ENCODE results near the gene OSBPL1A. TPM values are rescaled to one million over a fixed set of nuclear protein-coding genes. Genes with fewer than 3 reads are reported as not detected.

The OSBPL1A gene
- total and polyA plus RNA-seq, 4 donors, result 64.8 to 132 (median 77.3) TPM

DNA sequence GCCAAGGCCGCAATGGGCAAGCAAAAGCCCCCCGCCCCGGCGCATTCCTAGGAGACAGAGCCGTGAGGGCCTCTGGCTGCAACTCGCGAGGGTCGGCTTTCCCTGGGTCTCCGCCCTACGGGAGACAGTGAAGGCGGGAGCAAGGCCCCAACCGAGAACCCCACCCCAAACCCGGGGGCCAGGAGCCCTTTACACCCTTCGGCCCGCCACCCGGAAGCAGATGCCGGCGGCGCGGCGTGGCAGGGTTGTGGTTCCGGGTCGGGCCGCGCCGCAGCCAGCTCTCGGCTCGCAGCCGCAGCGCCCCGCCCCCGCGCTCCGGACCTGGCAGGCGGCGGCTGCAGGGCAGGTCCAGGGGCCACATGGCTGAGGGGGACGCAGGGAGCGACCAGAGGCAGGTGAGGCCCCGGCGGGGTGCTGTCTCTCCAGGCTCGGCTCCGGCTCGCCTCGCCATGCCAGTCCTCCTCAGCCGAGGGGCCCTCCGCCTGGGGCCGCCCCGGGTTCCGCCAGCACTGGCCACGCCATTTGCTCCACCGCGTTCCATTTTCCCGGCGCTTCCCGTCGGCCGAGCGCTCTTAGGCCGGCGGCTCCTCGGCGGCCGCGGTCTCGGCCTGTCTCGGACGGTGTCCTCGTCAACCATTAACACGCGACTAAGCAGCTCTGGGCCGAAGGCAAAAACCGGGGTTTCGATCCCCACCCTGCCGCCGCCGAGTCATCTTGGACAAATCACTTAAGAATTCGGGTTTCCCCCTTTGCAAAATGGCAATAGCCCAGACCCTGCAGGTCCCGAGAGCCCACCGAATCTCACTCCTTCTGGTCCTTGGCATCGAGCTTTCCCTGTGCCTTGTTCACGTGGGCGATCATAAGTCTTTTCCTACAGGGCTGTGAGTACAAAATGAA, 29.0 kb upstream of the OSBPL1A start, which contains the start of gene IMPACT:
Gene IMPACT (plus strand): TSS at position 273 of the 897 bp plus-strand sequence. CDS start 87 bp downstream, at position 360.
- Histone ChIP-seq H3K4me3 (ENCODE audit: low read depth, low read length) (peak within 1 kb of the TSS; percentile 90), H3K27ac (ENCODE audit: low read depth, low read length) (peak within 1 kb of the TSS; percentile 85), H3K27me3 (ENCODE audit: control insufficient read depth, insufficient read depth, low read length) (peaks cover 7% of the 10 kb centered on the region), H3K9me3 (ENCODE audit: control insufficient read depth, insufficient read depth, low read length) (no peaks in the 10 kb centered on the region), H3K36me3 (ENCODE audit: control insufficient read depth, insufficient read depth, low read length) (peaks cover 4% of the 10 kb centered on the region), H3K4me1 (ENCODE audit: control insufficient read depth, insufficient read depth, low read length) (peaks cover 7% of the 10 kb centered on the region)
- WGBS (ENCODE audit: insufficient coverage), result under 1% methylated on average over 79 of the region's 82 CpGs
- DNase-seq (ENCODE audit: low read depth in 4 of 6, low spot score in 6 of 6), result peak; percentile 62 to 96 (median 78)

DNA sequence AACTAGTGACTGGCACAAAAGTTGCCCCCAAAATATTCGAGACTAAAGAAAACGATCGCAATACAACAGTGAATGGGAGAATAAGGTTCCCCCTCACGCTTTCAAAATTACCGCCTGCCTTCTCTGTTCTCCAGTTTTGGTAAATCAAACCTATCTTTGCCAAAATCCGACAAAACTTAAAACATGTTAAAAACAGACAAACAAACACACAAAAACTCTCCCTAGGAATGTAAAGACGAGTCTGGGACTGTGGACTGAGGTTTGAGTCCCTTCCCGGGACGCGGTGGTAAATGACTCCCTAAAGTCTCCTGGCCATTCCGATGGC, 28.4 kb upstream of the OSBPL1A start:
- Histone ChIP-seq H3K4me1 (ENCODE audit: control insufficient read depth, insufficient read depth, low read length) (peaks cover 7% of the 10 kb centered on the region), H3K4me3 (ENCODE audit: low read depth, low read length) (peak overlapping the region; percentile 90), H3K27me3 (ENCODE audit: control insufficient read depth, insufficient read depth, low read length) (peaks cover 7% of the 10 kb centered on the region), H3K9me3 (ENCODE audit: control insufficient read depth, insufficient read depth, low read length) (no peaks in the 10 kb centered on the region), H3K36me3 (ENCODE audit: control insufficient read depth, insufficient read depth, low read length) (no peaks in the 10 kb centered on the region), H3K27ac (ENCODE audit: low read depth, low read length) (peak overlapping the region; percentile 85)
- DNase-seq (ENCODE audit: low read depth in 4 of 6, low spot score in 6 of 6), result no peak
- 28% methylated on average over 8 of the region's 11 CpGs for WGBS (ENCODE audit: insufficient coverage)

DNA sequence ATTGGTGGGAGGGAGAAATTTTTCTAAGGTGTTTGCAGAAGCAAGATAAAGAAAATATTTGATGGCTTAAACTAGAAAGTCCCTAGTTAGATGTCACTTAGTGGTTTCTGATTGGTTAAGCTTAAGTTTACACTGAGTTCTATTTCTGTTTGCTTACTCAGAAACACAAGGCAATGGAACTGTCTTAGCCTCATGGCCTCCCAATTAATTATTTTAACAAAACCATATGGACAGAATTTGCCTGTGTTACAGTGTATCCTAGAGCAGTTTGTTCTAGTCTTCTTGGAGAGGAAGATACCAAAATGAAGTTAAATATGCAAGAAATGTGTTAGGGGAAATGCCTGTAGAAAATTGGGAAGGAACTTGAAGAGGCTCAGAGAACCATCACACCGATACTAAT, 24.2 kb upstream of the OSBPL1A start:
- Histone ChIP-seq H3K9me3 (ENCODE audit: control insufficient read depth, insufficient read depth, low read length) (no peaks in the 10 kb centered on the region), H3K27ac (ENCODE audit: low read depth, low read length) (no peak overlapping the region), H3K4me3 (ENCODE audit: low read depth, low read length) (no peak overlapping the region), H3K4me1 (ENCODE audit: control insufficient read depth, insufficient read depth, low read length) (peaks cover 3% of the 10 kb centered on the region), H3K36me3 (ENCODE audit: control insufficient read depth, insufficient read depth, low read length) (no peaks in the 10 kb centered on the region), H3K27me3 (ENCODE audit: control insufficient read depth, insufficient read depth, low read length) (peaks cover 18% of the 10 kb centered on the region)
- DNase-seq (ENCODE audit: low read depth in 4 of 6, low spot score in 6 of 6), result no peak
- no CpG with 5 or more reads among the region's 1 CpG for WGBS (ENCODE audit: insufficient coverage)

DNA sequence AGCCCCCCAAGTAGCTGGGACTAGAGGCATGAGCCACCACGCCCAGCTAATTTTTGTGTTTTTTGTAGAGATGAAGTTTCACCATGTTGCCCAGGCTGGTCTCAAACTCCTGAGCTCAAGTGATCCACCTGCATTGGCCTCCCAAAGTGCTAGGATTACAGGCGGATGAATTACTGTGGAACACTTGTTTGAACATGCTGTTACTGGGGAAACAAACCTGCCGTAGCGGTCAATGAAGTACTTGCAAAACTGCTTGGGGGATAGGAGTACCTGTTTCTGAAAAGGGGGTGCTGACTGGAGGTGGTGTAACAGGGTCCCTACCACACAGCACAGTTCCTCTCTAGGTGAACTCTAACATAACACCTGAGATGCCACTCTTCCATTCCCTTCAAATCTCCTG, 22.9 kb upstream of the OSBPL1A start:
- H3K36me3 ChIP-seq (ENCODE audit: control insufficient read depth, insufficient read depth, low read length), result no peaks in the 10 kb centered on the region
- 100% methylated on average over 1 of the region's 4 CpGs for WGBS (ENCODE audit: insufficient coverage)
- H3K9me3 ChIP-seq (ENCODE audit: control insufficient read depth, insufficient read depth, low read length), result no peaks in the 10 kb centered on the region
- no peak overlapping the region for H3K4me3 ChIP-seq (ENCODE audit: low read depth, low read length)
- no peak for DNase-seq (ENCODE audit: low read depth in 4 of 6, low spot score in 6 of 6)
- no peak overlapping the region for H3K27ac ChIP-seq (ENCODE audit: low read depth, low read length)
- H3K4me1 ChIP-seq (ENCODE audit: control insufficient read depth, insufficient read depth, low read length), result no peaks in the 10 kb centered on the region
- peaks cover 15% of the 10 kb centered on the region for H3K27me3 ChIP-seq (ENCODE audit: control insufficient read depth, insufficient read depth, low read length)

DNA sequence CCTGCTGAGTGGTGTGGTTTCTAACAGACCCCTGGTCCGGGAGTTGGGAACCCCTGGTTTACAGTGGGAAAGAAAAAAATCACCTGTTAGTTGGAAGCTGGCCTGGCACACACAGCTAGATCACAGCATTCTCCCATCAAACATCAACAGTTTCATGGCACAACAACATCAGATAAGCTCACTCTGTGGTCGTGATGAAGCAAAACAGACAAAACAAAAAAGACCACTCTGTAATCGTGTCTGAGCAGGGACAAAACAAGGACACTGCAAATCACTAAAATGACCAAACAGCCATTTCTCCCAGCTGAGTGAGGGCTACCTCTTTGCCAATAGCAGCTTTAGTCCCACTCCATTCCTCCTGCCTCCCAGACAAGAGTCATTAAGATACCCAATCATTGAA, 19.9 kb upstream of the OSBPL1A start:
- Histone ChIP-seq H3K4me1 (ENCODE audit: control insufficient read depth, insufficient read depth, low read length) (no peaks in the 10 kb centered on the region), H3K9me3 (ENCODE audit: control insufficient read depth, insufficient read depth, low read length) (no peaks in the 10 kb centered on the region), H3K27ac (ENCODE audit: low read depth, low read length) (no peak overlapping the region), H3K36me3 (ENCODE audit: control insufficient read depth, insufficient read depth, low read length) (no peaks in the 10 kb centered on the region), H3K27me3 (ENCODE audit: control insufficient read depth, insufficient read depth, low read length) (peaks cover 14% of the 10 kb centered on the region), H3K4me3 (ENCODE audit: low read depth, low read length) (no peak overlapping the region)
- 26% methylated on average over 2 of the region's 3 CpGs for WGBS (ENCODE audit: insufficient coverage)
- no peak for DNase-seq (ENCODE audit: low read depth in 4 of 6, low spot score in 6 of 6)

DNA sequence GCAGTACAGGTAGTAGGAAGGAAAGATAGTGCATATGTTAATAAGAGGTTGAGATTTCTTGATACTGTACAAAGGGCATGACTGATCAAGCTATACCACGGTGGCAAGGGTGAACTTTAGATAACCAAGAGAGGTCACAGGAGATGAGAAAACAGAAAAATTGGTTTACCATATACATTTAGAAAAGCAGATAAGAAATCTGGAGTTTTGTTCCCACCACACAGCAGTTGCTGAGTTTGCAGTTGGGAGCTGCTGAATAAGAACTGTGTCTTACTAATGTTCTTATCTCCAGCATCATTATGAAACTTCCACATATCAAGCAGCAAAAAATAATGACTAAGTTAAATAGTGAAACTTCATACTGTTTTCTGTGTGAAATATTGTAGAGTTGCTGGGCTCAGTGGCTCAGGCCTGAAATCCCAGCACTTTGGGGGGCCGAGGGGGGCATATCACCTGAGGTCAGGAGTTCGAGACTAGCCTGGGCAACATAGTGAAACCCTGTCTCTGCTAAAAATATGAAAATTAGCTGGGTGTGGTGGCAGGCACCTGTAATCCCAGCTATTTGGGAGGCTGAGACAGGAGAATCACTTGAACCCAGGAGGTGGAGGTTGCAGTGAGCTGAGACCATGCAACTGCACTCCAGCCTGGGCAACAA, 16.9 kb upstream of the OSBPL1A start:
- Histone ChIP-seq H3K4me1 (ENCODE audit: control insufficient read depth, insufficient read depth, low read length) (no peaks in the 10 kb centered on the region), H3K4me3 (ENCODE audit: low read depth, low read length) (no peak overlapping the region), H3K27me3 (ENCODE audit: control insufficient read depth, insufficient read depth, low read length) (peaks cover 7% of the 10 kb centered on the region), H3K9me3 (ENCODE audit: control insufficient read depth, insufficient read depth, low read length) (no peaks in the 10 kb centered on the region), H3K27ac (ENCODE audit: low read depth, low read length) (no peak overlapping the region), H3K36me3 (ENCODE audit: control insufficient read depth, insufficient read depth, low read length) (no peaks in the 10 kb centered on the region)
- 100% methylated on average over 2 of the region's 3 CpGs for WGBS (ENCODE audit: insufficient coverage)
- no peak for DNase-seq (ENCODE audit: low read depth in 4 of 6, low spot score in 6 of 6)

DNA sequence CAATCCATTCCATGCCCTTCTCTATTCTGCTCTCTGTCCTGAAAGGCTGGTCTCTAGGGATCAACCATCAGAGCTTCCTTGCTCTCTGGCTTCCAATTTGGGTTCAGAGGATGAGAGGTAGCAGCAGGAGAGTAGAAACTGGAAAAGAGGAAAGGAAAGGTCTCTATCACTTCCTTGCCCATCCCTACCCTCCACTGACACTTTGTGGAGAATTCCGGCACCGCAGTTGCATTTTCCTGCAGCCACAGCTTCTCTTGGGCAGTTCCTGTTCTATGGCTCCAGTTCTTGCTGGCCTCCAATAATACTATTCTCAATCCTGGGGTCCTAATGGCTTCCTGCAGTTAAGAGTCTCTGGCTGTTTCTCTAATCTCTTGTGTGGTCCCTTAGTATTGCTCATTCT, 15.5 kb upstream of the OSBPL1A start:
- Histone ChIP-seq H3K27me3 (ENCODE audit: control insufficient read depth, insufficient read depth, low read length) (peaks cover 2% of the 10 kb centered on the region), H3K4me1 (ENCODE audit: control insufficient read depth, insufficient read depth, low read length) (no peaks in the 10 kb centered on the region), H3K36me3 (ENCODE audit: control insufficient read depth, insufficient read depth, low read length) (no peaks in the 10 kb centered on the region), H3K9me3 (ENCODE audit: control insufficient read depth, insufficient read depth, low read length) (no peaks in the 10 kb centered on the region), H3K27ac (ENCODE audit: low read depth, low read length) (no peak overlapping the region), H3K4me3 (ENCODE audit: low read depth, low read length) (no peak overlapping the region)
- peak in 1 of 6 donors; percentile 15 for DNase-seq (ENCODE audit: low read depth in 4 of 6, low spot score in 6 of 6)
- 60% methylated on average over 2 of the region's 2 CpGs for WGBS (ENCODE audit: insufficient coverage)

DNA sequence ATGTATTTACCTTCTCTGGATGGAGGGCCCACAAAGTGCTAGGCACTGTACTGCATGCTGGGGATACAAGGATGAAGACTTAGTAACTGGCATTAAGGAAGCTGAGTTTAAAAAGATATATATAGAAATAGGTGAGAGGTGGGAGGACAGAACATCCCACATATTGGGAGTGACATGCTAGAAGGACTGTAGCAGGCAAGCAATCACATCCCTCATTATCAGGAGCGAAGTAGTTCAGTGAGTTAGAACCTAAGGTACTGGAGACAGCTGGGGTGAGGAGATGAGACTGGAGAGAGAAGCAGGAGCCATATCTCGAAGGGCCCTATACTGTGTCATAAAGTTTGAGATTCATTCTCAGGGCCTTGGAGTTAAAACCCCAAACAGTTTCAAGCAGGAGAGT, 10.9 kb upstream of the OSBPL1A start:
- no peak overlapping the region for H3K27ac ChIP-seq (ENCODE audit: low read depth, low read length)
- DNase-seq (ENCODE audit: low read depth in 4 of 6, low spot score in 6 of 6), result no peak
- 88% methylated on average over 1 of the region's 2 CpGs for WGBS (ENCODE audit: insufficient coverage)
- H3K9me3 ChIP-seq (ENCODE audit: control insufficient read depth, insufficient read depth, low read length), result no peaks in the 10 kb centered on the region
- H3K4me1 ChIP-seq (ENCODE audit: control insufficient read depth, insufficient read depth, low read length), result no peaks in the 10 kb centered on the region
- no peaks in the 10 kb centered on the region for H3K27me3 ChIP-seq (ENCODE audit: control insufficient read depth, insufficient read depth, low read length)
- H3K36me3 ChIP-seq (ENCODE audit: control insufficient read depth, insufficient read depth, low read length), result no peaks in the 10 kb centered on the region
- H3K4me3 ChIP-seq (ENCODE audit: low read depth, low read length), result no peak overlapping the region

DNA sequence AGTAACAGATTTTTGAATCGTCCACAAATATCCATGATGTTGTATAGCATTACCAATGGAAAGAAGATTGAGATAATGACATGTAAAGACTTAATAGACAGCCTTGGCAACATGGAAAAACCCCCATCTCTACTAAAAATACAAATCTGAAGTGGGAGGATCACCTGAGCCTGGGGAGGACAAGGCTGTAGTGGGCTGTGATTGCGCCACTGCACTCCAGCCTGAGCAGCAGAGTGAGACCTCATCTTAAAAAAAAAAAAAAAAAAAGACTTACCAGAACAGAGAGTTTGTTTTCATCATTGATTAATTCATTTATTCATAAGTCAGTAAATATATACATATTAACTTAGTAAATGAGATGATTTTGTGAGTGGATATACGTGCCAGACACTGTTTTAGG, 7.0 kb upstream of the OSBPL1A start:
- no peak for DNase-seq (ENCODE audit: low read depth in 4 of 6, low spot score in 6 of 6)
- no peaks in the 10 kb centered on the region for H3K9me3 ChIP-seq (ENCODE audit: control insufficient read depth, insufficient read depth, low read length)
- no peak overlapping the region for H3K4me3 ChIP-seq (ENCODE audit: low read depth, low read length)
- H3K36me3 ChIP-seq (ENCODE audit: control insufficient read depth, insufficient read depth, low read length), result no peaks in the 10 kb centered on the region
- WGBS (ENCODE audit: insufficient coverage), result no CpG with 5 or more reads among the region's 3 CpGs
- H3K27ac ChIP-seq (ENCODE audit: low read depth, low read length), result no peak overlapping the region
- H3K4me1 ChIP-seq (ENCODE audit: control insufficient read depth, insufficient read depth, low read length), result no peaks in the 10 kb centered on the region
- no peaks in the 10 kb centered on the region for H3K27me3 ChIP-seq (ENCODE audit: control insufficient read depth, insufficient read depth, low read length)

DNA sequence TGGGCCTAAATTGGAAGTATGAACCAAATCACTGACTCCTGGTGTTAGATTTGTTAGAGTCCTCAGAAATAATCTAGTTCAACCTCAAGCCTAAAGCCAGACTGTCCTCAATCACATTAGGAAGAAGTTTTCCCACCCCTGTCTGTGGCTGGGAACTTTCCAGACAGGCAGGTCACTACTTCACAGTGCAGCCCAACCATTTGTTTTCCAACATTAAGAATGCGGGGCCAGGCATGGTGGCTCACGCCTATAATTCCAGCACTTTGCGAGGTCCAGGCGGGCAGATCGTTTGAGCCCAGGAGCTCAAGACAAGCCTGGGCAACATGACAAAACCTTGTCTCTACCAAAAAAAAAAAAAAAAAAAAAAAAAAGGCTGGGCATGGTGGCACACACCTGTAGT, 5.5 kb upstream of the OSBPL1A start:
- Histone ChIP-seq H3K36me3 (ENCODE audit: control insufficient read depth, insufficient read depth, low read length) (no peaks in the 10 kb centered on the region), H3K4me1 (ENCODE audit: control insufficient read depth, insufficient read depth, low read length) (no peaks in the 10 kb centered on the region), H3K4me3 (ENCODE audit: low read depth, low read length) (no peak overlapping the region), H3K9me3 (ENCODE audit: control insufficient read depth, insufficient read depth, low read length) (no peaks in the 10 kb centered on the region), H3K27me3 (ENCODE audit: control insufficient read depth, insufficient read depth, low read length) (no peaks in the 10 kb centered on the region), H3K27ac (ENCODE audit: low read depth, low read length) (no peak overlapping the region)
- no peak for DNase-seq (ENCODE audit: low read depth in 4 of 6, low spot score in 6 of 6)
- 67% methylated on average over 2 of the region's 5 CpGs for WGBS (ENCODE audit: insufficient coverage)
